Measurements from ENCODE around the gene COX6A2. TPM values are rescaled to one million over a fixed set of nuclear protein-coding genes. Genes with fewer than 3 reads are reported as not detected.
A peak's percentile ranks its signal among the peaks of the same experiment; 100 is the strongest.

Gene COX6A2
- total RNA-seq, 1 donor from 2014 or later, result not detected

DNA sequence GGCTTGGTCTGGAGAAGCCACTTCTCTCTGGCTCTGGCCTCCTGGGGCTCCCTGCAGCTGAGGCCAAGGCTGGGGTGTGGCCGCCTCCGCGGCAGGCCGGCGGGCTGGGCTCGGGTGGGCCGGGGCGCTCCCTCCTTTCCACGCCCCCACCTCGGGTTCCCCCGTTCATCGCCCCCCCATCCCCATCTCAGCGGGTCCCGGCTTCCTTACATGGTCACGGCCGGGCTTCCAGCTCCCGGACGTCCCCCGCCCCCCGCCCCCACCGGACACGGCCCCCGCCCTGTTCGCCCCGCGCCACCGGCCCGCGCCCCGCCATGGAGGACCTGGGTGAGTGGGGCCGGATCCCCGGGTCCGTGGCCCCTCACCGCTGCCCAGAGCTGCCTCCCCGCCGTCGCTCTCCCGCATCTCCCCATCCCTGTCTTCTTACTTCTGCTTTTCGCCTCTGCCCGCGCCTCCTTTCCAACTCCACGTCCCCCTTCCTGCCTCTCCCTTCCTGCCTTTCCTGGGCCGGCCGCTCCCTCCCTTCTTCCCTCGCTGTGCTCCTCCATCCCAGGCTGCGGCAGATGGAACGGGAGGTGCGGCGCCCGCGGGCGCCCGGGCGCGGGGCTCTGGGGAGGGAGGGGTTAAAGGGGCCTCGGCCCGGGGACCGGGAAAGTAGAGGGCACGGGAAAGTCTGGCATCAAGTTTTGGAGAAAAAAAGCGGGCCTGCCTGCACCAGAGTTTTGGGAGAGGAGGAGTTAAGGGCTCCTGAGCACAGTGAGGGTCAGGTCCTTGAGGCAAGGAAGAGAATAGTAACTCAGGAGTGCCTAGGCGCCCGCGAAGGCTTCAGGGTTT lies 43.9 kb upstream of the COX6A2 start, which contains the start of gene TGFB1I1:
TGFB1I1 (plus strand) TSS at position 278 of the 834 bp plus-strand sequence; CDS start at position 315, 37 bp downstream.
- TF ChIP-seq, protein P1, sequence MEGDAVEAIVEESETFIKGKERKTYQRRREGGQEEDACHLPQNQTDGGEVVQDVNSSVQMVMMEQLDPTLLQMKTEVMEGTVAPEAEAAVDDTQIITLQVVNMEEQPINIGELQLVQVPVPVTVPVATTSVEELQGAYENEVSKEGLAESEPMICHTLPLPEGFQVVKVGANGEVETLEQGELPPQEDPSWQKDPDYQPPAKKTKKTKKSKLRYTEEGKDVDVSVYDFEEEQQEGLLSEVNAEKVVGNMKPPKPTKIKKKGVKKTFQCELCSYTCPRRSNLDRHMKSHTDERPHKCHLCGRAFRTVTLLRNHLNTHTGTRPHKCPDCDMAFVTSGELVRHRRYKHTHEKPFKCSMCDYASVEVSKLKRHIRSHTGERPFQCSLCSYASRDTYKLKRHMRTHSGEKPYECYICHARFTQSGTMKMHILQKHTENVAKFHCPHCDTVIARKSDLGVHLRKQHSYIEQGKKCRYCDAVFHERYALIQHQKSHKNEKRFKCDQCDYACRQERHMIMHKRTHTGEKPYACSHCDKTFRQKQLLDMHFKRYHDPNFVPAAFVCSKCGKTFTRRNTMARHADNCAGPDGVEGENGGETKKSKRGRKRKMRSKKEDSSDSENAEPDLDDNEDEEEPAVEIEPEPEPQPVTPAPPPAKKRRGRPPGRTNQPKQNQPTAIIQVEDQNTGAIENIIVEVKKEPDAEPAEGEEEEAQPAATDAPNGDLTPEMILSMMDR (IDR thresholded peaks at IDR 0.05), result no peak
- Histone ChIP-seq H3K27ac (peak within 1 kb of the TSS; percentile 96 to 100), H3K4me3 (peak within 1 kb of the TSS; percentile 89 to 91), H3K36me3 (peaks cover 41 to 43% of the 10 kb centered on the region in 2 donors), H3K27me3 (no peaks in the 10 kb centered on the region), H3K4me1 (peaks cover 0 to 26% of the 10 kb centered on the region in 2 donors), H3K9me3 (no peaks in the 10 kb centered on the region)
- intact Hi-C loops (cut with DNase I), result loop anchor here (1.0 to 10.0 kb wide), 4 partner anchors 12 to 401 kb away; partner anchors contain the start of genes RUSF1 and ZNF267
- DNase-seq (ENCODE audit: low spot score in 2 of 2), result peak in 1 of 2 donors; percentile 89

DNA sequence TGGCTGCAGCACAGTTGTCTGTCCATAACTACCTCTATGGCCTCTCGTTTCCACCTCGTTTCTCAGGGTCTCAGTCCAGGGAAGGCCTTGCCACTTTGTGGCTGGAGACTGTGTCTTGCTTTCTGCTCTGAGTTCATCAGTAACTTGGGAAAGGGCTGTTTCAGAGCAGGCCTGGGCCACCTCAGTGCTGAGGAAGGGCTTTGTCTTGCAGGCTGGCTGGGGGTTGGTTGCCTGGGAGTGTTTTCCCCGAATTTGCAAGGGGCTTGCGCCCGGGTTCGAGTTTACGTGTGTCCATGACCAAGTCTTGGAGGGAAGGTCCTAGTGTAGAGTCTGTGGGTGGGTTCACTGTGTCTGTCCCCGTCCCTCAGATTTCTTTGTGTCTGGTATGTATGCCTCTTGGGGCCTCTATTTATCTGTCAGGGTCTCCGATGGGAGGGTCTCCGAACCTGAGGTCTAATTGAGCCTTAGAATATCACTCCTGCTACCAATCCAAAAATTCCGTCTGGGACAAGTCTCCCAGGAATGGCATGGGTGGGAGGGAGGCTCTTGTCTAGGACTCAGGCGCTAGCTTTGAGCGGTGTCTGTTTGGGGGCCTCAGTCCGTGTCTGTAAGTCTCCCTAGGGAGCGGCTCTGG lies 43.2 kb upstream of the COX6A2 start:
- H3K4me3 ChIP-seq, result peak overlapping the region; percentile 89 to 91
- H3K27me3 ChIP-seq, result no peaks in the 10 kb centered on the region
- intact Hi-C loops (cut with DNase I), result loop anchor here (1.0 to 10.0 kb wide), 2 partner anchors 11 to 243 kb away; a partner anchor contains a TSS
- DNase-seq (ENCODE audit: low spot score in 2 of 2), result no peak
- H3K4me1 ChIP-seq, result peaks cover 0 to 26% of the 10 kb centered on the region in 2 donors
- H3K27ac ChIP-seq, result peak overlapping the region; percentile 96 to 100
- no peaks in the 10 kb centered on the region for H3K9me3 ChIP-seq
- TF ChIP-seq, protein P1 (IDR thresholded peaks at IDR 0.05), result no peak
- peaks cover 37 to 42% of the 10 kb centered on the region in 2 donors for H3K36me3 ChIP-seq

DNA sequence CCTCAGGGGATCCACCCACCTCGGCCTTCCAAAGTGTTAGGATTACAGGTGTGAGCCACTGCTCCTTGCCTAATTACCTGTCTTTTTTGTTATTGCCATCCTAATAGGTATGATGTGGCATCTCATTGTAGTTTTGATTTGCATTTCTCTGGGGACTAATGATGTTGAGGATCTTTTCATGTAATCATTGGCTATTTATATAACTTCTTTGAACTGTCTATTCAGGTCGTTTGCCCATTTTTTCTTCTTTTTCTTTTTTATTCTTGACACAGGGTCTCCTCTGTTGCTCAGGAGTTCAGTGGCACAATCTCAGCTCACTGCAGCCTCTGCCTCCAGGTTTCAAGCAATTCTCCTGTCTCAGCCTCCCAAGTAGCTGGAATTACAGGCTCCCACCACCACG lies 42.5 kb upstream of the COX6A2 start:
- peaks cover 37 to 42% of the 10 kb centered on the region in 2 donors for H3K36me3 ChIP-seq
- H3K27ac ChIP-seq, result peak overlapping the region; percentile 96 to 100
- TF ChIP-seq, protein P1 (IDR thresholded peaks at IDR 0.05), result no peak
- DNase-seq (ENCODE audit: low spot score in 2 of 2), result no peak
- no peaks in the 10 kb centered on the region for H3K9me3 ChIP-seq
- H3K4me3 ChIP-seq, result peak overlapping the region; percentile 89 to 91
- peaks cover 0 to 26% of the 10 kb centered on the region in 2 donors for H3K4me1 ChIP-seq
- intact Hi-C loops (cut with DNase I), result loop anchor here (1.0 to 10.0 kb wide), 2 partner anchors 10 to 244 kb away; a partner anchor contains a TSS
- no peaks in the 10 kb centered on the region for H3K27me3 ChIP-seq

DNA sequence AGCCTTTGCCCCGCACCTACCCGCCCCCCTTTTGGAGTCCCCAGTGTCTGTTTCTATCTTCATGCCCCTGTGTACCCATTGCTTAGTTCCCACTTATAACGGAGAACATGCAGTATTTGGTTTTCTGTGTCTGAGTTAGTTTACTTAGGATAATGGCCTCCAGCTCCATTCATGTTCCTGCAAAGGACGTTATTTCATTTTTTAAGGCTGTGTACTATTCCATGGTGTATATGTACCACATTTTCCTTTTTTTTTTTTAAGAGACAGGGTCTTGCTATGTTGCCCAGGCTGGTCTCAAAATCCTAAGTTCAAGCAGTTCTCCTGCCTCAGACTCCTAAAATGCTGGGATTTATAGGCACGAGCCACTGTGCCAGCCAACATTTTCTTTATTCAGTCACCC lies 39.7 kb upstream of the COX6A2 start:
- H3K9me3 ChIP-seq, result no peaks in the 10 kb centered on the region
- TF ChIP-seq, protein P1 (IDR thresholded peaks at IDR 0.05), result no peak
- H3K36me3 ChIP-seq, result peaks cover 30 to 40% of the 10 kb centered on the region in 2 donors
- H3K27me3 ChIP-seq, result no peaks in the 10 kb centered on the region
- H3K4me1 ChIP-seq, result peaks cover 0 to 16% of the 10 kb centered on the region in 2 donors
- no peak for DNase-seq (ENCODE audit: low spot score in 2 of 2)
- H3K4me3 ChIP-seq, result no peak overlapping the region
- no peak overlapping the region for H3K27ac ChIP-seq
- intact Hi-C loops (cut with DNase I), result no loop called here

DNA sequence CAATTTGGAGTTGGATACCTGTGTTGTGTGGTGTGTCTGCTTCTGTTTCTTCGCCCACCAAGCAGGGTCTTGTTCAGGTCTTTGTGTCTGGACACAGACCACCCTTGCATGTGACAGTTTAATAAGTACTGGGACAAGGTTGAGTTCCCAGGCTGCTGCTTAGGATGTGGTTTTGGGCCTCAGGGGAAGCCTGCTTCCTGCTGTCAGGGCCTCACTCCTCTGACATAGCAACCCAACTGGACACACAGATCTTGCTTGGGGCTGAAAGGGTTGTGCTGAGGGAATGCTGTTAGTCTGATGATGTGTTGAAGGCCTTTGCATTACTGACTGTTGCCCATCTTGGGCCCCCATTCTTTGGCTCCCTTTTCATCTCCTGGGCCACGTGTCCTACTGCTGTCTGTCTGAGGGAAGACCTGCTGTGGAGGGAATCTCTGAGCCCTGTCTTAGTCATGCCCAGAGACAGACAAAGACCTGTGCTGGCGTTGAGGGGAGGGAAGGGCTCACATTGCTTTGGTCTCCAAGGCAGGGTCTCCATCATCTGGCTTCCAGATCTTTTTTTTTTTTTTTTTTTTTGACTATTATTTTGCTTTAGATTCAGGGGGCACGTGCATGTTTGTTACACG lies 39.1 kb upstream of the COX6A2 start:
- Histone ChIP-seq H3K27ac (no peak overlapping the region), H3K4me3 (no peak overlapping the region), H3K36me3 (peaks cover 35 to 46% of the 10 kb centered on the region in 2 donors), H3K4me1 (peaks cover 0 to 16% of the 10 kb centered on the region in 2 donors), H3K27me3 (no peaks in the 10 kb centered on the region), H3K9me3 (no peaks in the 10 kb centered on the region)
- no peak for DNase-seq (ENCODE audit: low spot score in 2 of 2)
- TF ChIP-seq, protein P1 (IDR thresholded peaks at IDR 0.05), result no peak
- intact Hi-C loops (cut with DNase I), result no loop called here
